Measurements from ENCODE around the gene POLR3B. TPM values are rescaled to one million over a fixed set of nuclear protein-coding genes. Genes with fewer than 3 reads are reported as not detected.

The POLR3B gene
- total RNA-seq, 2 experiments from 2014 or later = 14.7 to 17.6 TPM

DNA sequence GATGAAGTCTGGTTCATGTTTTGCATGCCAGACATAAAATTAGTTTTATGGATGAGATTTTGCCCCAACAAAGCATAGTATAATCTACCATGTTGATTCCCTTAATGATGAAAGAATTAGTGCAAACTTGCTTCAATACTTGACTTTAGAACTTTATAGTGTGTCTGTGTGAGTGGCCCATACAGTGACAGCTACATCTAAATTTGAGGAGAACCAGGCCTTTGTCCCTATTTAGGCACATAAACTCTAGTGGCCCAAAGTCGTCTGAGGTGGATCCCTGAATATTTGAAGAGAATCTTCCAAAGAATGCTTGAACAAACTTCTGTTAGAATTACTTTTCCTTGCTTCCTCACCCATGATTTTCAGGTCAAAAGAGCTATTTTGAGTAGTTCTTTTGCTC is 70.4 kb downstream of the POLR3B start:
- H2AFZ ChIP-seq (ENCODE audit: low read length) = no peak overlapping the region

DNA sequence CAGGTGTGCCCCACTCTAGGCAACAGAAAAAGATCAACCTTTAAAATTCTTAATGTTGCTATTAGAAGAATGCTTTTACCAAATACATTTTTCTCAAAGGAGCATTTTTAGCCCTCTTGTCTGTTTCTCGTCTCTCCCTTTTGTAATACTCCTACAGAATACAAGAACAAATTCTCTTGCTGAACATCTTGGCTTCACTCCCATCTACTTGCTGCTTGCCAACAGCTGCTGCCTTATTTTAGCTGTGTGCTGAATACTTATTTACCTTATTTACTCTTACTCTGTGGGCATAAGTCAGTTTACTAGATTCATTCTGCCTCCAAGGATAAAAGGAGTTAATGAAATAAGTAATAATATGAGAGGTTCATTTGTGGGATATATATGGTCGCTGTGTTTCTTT is 70.8 kb downstream of the POLR3B start:
- no peak for DNase-seq (ENCODE audit: low spot score)
- Histone ChIP-seq H4K20me1 (ENCODE audit: insufficient read depth, low read length) (no peaks in the 10 kb centered on the region), H3K36me3 (ENCODE audit: insufficient read depth, low read length) (peaks cover 51% of the 10 kb centered on the region), H2AFZ (ENCODE audit: low read length) (no peak overlapping the region), H3K4me2 (ENCODE audit: low read length) (no peak overlapping the region), H3K9me3 (ENCODE audit: low read length) (no peaks in the 10 kb centered on the region), H3K4me1 (ENCODE audit: insufficient read depth, low read length, poor library complexity, severe bottlenecking) (no peaks in the 10 kb centered on the region), H3K27ac (ENCODE audit: low read depth, low read length, poor library complexity, severe bottlenecking) (no peak overlapping the region), H3K79me2 (ENCODE audit: insufficient read depth, low read depth, low read length) (no peaks in the 10 kb centered on the region), H3K9me2 (ENCODE audit: insufficient read depth, low read length) (no peaks in the 10 kb centered on the region), H3K4me3 (ENCODE audit: low read depth, low read length, poor library complexity, severe bottlenecking) (no peak overlapping the region)
- no peak for TF ChIP-seq EZH2phosphoT487 (IDR thresholded peaks at IDR 0.05; ENCODE audit: borderline replicate concordance, low read depth, low read length)
- TF ChIP-seq, protein P1, sequence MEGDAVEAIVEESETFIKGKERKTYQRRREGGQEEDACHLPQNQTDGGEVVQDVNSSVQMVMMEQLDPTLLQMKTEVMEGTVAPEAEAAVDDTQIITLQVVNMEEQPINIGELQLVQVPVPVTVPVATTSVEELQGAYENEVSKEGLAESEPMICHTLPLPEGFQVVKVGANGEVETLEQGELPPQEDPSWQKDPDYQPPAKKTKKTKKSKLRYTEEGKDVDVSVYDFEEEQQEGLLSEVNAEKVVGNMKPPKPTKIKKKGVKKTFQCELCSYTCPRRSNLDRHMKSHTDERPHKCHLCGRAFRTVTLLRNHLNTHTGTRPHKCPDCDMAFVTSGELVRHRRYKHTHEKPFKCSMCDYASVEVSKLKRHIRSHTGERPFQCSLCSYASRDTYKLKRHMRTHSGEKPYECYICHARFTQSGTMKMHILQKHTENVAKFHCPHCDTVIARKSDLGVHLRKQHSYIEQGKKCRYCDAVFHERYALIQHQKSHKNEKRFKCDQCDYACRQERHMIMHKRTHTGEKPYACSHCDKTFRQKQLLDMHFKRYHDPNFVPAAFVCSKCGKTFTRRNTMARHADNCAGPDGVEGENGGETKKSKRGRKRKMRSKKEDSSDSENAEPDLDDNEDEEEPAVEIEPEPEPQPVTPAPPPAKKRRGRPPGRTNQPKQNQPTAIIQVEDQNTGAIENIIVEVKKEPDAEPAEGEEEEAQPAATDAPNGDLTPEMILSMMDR (conservative IDR thresholded peaks at IDR 0.05; ENCODE audit: low read length) = no peak
- intact Hi-C loops (cut with micrococcal nuclease; ENCODE audit: unreplicated experiment) = no loop called here
- no TSS peak for BruUV-seq (replicated peaks)
- ChIA-PET POLR2A (interaction anchor here (0.7 kb wide), 1 partner anchor 233 kb away, joined by 3 read pairs; no protein-coding TSS in a partner anchor), CTCF (ENCODE audit: unreplicated experiment) (no interaction called here)

More for the DNA sequence above, 70.4 kb downstream of the POLR3B start:
- H3K9me2 ChIP-seq (ENCODE audit: insufficient read depth, low read length) = no peaks in the 10 kb centered on the region
- ChIA-PET CTCF (ENCODE audit: unreplicated experiment) (no interaction called here), POLR2A (interaction anchor here (0.5 to 0.7 kb wide), 2 partner anchors 9 to 233 kb away, joined by 3 to 5 read pairs; no protein-coding TSS in a partner anchor)
- TF ChIP-seq EZH2phosphoT487 (IDR thresholded peaks at IDR 0.05; ENCODE audit: borderline replicate concordance, low read depth, low read length) = no peak
- TF ChIP-seq, protein P1 (conservative IDR thresholded peaks at IDR 0.05; ENCODE audit: low read length) = no peak
- H3K4me2 ChIP-seq (ENCODE audit: low read length) = no peak overlapping the region
- no peaks in the 10 kb centered on the region for H3K79me2 ChIP-seq (ENCODE audit: insufficient read depth, low read depth, low read length)
- no peaks in the 10 kb centered on the region for H4K20me1 ChIP-seq (ENCODE audit: insufficient read depth, low read length)
- no peak for DNase-seq (ENCODE audit: low spot score)
- H3K9me3 ChIP-seq (ENCODE audit: low read length) = no peaks in the 10 kb centered on the region
- intact Hi-C loops (cut with micrococcal nuclease; ENCODE audit: unreplicated experiment) = no loop called here
- no TSS peak for BruUV-seq (replicated peaks)
- H3K4me3 ChIP-seq (ENCODE audit: low read depth, low read length, poor library complexity, severe bottlenecking) = no peak overlapping the region
- H3K4me1 ChIP-seq (ENCODE audit: insufficient read depth, low read length, poor library complexity, severe bottlenecking) = no peaks in the 10 kb centered on the region
- H3K27ac ChIP-seq (ENCODE audit: low read depth, low read length, poor library complexity, severe bottlenecking) = no peak overlapping the region
- H3K36me3 ChIP-seq (ENCODE audit: insufficient read depth, low read length) = peaks cover 48% of the 10 kb centered on the region

DNA sequence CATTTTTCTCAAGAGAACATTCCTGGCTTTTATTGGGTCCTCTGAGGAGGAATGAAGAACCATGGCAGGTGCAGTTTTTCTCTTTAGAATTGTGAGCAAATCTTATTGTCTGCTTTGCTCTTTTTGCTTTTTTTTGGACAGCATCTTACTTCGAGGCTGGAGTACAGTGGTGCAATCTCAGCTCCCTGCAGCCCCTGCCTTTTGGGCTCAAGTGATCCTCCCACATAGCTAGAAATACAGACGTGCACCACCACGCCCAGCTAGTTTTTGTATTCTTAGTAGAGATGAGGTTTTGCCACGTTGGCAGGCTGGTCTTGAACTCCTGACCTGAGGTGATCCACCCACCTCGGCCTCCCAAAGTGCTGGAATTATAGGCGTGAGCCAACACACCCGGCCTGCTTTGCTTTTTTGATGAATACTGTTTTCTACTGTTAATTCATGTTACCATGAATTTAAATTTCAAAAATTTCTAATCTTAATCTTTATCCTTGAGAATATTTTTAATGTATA is 71.5 kb downstream of the POLR3B start:
- TF ChIP-seq, protein P1 (conservative IDR thresholded peaks at IDR 0.05; ENCODE audit: low read length) = no peak
- no peak for TF ChIP-seq EZH2phosphoT487 (IDR thresholded peaks at IDR 0.05; ENCODE audit: borderline replicate concordance, low read depth, low read length)
- BruUV-seq (replicated peaks) = no TSS peak

More for the DNA sequence above, 71.5 kb downstream of the POLR3B start:
- intact Hi-C loops (cut with micrococcal nuclease; ENCODE audit: unreplicated experiment) = no loop called here
- Histone ChIP-seq H3K4me3 (ENCODE audit: low read depth, low read length, poor library complexity, severe bottlenecking) (no peak overlapping the region), H3K27ac (ENCODE audit: low read depth, low read length, poor library complexity, severe bottlenecking) (no peak overlapping the region), H3K36me3 (ENCODE audit: insufficient read depth, low read length) (peaks cover 58% of the 10 kb centered on the region), H3K9me2 (ENCODE audit: insufficient read depth, low read length) (no peaks in the 10 kb centered on the region), H4K20me1 (ENCODE audit: insufficient read depth, low read length) (no peaks in the 10 kb centered on the region), H3K4me2 (ENCODE audit: low read length) (no peak overlapping the region), H3K79me2 (ENCODE audit: insufficient read depth, low read depth, low read length) (no peaks in the 10 kb centered on the region), H3K4me1 (ENCODE audit: insufficient read depth, low read length, poor library complexity, severe bottlenecking) (no peaks in the 10 kb centered on the region), H2AFZ (ENCODE audit: low read length) (no peak overlapping the region), H3K9me3 (ENCODE audit: low read length) (no peaks in the 10 kb centered on the region)
- DNase-seq (ENCODE audit: low spot score) = no peak
- ChIA-PET CTCF (ENCODE audit: unreplicated experiment) (no interaction called here), POLR2A (no interaction called here)

All from OCI-LY7 (cell line).